IMR-90 (cell line): ENCODE measurements around the gene SCYGR5.

Experiments used
- CEBPB ChIP-seq: IDR thresholded peaks from 2 replicates; pipeline ENCODE4 v1.6.1; 2012; ENCODE audit warnings: low read depth, low read length, improper control_type of control experiment
- CHD1 ChIP-seq: IDR thresholded peaks from 2 replicates; pipeline ENCODE4 v1.6.1; 2012; ENCODE audit warnings: low read depth, low read length, improper control_type of control experiment
- POLR2A ChIP-seq: IDR thresholded peaks from 2 replicates; pipeline ENCODE4 v1.6.1; 2012; ENCODE audit warnings: mild to moderate bottlenecking, low read depth, low read length
- RFX5 ChIP-seq: IDR thresholded peaks from 2 replicates; pipeline ENCODE4 v1.8.0; 2012; ENCODE audit warnings: low read depth, mild to moderate bottlenecking, low read length, moderate library complexity
- SMC3 ChIP-seq: fragments of 150-350 bp; IDR thresholded peaks from 2 replicates; pipeline ENCODE4 v1.6.1; 2016; ENCODE audit warnings: low read depth, mild to moderate bottlenecking, antibody characterized with exemption, low read length, moderate library complexity
- TF ChIP-seq, protein P1 (sequence below): conservative IDR thresholded peaks from 2 replicates; pipeline ENCODE4 v1.5.1; 2012; ENCODE audit warnings: mild to moderate bottlenecking, low read depth, low read length, improper control_type of control experiment
- TF ChIP-seq, protein P2 (sequence below): fragments of 150-350 bp; IDR thresholded peaks from 2 replicates; pipeline ENCODE4 v1.6.1; 2016; ENCODE audit warnings: low read depth, mild to moderate bottlenecking, low read length, moderate library complexity, borderline replicate concordance

- TF ChIP-seq, protein P1, sequence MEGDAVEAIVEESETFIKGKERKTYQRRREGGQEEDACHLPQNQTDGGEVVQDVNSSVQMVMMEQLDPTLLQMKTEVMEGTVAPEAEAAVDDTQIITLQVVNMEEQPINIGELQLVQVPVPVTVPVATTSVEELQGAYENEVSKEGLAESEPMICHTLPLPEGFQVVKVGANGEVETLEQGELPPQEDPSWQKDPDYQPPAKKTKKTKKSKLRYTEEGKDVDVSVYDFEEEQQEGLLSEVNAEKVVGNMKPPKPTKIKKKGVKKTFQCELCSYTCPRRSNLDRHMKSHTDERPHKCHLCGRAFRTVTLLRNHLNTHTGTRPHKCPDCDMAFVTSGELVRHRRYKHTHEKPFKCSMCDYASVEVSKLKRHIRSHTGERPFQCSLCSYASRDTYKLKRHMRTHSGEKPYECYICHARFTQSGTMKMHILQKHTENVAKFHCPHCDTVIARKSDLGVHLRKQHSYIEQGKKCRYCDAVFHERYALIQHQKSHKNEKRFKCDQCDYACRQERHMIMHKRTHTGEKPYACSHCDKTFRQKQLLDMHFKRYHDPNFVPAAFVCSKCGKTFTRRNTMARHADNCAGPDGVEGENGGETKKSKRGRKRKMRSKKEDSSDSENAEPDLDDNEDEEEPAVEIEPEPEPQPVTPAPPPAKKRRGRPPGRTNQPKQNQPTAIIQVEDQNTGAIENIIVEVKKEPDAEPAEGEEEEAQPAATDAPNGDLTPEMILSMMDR, result no peak
- TF ChIP-seq CEBPB (no peak), POLR2A (no peak), CHD1 (no peak), RFX5 (no peak), SMC3 (no peak)
- TF ChIP-seq, protein P2, sequence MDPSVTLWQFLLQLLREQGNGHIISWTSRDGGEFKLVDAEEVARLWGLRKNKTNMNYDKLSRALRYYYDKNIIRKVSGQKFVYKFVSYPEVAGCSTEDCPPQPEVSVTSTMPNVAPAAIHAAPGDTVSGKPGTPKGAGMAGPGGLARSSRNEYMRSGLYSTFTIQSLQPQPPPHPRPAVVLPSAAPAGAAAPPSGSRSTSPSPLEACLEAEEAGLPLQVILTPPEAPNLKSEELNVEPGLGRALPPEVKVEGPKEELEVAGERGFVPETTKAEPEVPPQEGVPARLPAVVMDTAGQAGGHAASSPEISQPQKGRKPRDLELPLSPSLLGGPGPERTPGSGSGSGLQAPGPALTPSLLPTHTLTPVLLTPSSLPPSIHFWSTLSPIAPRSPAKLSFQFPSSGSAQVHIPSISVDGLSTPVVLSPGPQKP, result no peak
Observed at GRCh38 chr2:227706859-227707258, 40.3 kb downstream of the SCYGR5 start.
